Measurements from ENCODE around the gene PAK6.
A peak's percentile ranks its signal among the peaks of the same experiment; 100 is the strongest.

Gene PAK6

DNA sequence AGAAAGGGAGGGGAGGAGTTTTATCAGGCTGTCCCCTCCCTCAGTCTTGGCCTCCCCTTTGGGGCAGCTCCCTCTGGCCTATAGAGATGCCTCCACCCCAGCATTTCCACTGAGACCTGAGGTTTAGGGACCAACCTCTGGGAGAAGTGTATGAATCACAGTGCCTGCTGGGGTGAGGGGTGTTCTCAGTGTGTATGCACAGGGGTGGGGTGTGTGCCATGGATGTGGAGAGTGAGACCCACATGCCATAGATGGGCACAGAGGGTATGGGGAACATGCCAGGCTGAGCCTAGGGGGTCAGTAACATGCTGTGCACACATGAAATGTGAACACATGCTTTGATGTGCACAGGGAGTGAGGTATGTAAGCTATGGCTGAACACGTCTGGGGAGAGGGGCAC is 56.4 kb downstream of the PAK6 start:
- DNase-seq: no peak

DNA sequence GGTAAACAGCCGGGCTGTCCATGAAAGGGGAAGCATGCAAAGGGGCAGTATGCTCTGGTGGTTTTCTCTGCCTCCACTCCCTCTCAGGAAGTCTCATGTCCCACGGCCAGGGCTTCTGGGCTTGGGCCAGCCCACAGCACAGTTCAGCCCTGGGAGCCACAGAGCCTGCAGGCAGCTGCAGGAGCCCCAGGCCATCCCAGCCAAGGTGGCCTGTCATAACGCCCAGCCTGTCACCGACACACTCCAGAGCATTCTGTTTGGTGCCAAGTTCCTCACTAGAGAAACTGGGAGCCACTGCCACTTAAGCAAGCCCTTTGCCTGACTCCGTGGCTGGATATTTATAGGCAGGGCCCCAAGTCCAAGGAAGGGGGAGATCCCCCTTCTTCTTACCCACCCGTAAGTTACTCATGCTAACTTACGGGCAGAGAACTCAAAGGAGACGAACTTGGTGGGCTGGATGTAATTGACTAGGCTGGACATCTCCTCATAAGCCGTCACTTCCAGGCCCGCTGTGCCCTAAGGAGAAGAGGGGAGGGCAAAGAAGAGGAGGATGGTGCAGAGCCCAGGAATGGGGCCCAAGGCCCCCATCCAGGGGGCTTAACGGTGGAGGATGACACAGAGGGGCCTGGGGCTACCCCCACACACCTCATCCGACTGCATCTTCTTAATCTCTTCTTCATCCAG is 57.2 kb downstream of the PAK6 start:
- DNase-seq: no peak

DNA sequence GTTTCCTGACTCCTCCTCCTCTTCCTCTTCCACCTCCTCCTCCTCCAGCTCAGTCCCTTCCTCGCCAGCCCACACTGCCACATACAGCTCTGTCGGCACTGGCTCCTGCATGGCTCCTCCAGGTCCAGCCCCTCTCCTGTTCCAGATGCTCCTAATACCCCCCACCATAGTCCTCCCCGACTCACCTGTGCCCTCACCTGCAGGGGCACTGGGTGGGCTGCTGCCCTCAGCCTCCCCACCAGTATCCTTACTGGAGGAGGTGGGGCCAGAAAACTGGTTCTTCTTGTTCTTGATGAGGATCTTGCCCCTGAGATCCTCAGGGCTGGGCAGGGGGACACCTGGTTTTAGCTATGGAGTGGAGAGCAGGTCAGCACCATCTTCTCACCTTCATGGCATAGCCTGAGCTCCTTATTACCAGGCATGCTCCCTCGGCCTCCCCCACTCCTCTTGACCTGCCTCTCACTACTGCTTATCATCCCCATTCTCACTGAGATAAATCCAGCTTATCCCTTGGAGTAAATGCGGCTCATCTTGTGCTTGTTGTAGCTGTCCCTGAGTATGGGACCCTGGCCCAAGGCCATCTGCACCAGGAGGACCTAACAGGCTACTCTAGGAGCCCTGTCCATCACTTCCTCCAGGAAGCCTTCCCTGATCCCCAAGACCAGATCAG is 57.8 kb downstream of the PAK6 start:
- no peak for DNase-seq

DNA sequence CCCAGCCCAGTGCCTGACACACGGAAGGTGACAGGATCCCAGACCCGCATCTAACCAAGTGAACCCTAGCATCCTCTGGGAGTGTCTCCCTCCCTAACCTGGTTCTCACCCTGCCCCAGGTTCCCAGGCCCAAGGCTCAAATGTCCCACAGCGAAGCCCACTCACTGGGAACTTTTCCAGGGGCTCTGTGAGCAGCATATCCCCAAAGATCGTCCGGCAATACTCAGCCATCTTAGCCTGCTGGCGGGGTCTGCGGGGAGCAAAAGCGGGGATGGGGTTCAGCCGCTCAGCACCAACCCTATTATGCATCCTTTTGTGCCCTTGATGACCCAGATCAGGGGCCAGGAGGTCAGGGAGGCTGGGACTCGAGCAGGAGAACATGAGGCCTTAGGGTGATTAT is 58.5 kb downstream of the PAK6 start:
- no peak for DNase-seq

DNA sequence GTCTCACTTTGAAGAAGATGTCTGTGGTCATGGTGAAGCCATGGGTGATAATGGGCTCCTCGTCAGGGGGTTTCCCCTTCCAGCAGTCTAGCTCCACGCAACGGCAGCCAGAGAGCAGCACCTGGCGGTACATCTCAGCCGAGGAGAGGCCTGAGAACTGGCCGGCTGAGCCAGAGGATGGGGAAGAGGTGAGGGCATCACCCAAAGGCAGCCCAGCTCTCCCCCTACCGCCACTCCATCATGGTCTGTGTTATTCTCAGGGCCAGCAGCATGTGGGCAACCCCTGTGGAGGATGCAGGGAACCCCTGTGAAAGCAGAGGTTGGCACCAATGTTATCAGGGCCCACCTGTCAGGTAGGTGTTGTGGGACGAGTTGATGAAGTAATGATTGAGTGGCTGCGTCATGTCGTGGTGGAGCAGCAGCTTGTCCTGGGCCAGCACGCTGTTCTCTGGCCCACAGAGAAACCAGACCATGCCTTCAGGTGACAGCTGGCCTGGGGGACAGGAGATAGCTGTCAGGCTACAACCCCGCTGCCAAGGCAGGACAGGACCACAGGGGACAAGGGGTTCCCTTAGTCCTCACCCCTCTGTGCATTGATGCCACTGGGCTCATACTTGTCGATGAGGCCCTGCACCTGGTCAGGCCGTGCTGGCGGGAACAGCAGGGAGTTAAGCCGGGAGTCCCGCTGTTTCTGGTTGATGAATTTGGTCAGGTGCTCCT is 59.5 kb downstream of the PAK6 start:
- DNase-seq: no peak

DNA sequence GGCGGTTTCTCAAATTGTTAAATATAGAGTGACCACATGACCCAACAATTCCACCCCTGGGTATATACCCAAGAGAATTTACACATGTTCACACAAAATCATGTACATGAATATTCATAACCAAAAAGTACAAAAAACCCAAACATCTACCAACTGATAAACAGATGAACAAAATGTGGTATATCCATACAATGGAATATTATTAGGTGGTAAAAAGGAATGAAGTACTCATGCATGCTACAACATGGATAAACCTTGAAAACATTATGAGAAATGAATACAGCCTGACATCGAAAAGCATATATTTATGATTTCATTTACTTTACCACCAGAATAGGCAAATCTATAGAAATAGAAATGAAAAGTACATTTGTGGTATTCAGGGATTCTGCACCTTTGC is 61.5 kb downstream of the PAK6 start:
- no peak for DNase-seq

DNA sequence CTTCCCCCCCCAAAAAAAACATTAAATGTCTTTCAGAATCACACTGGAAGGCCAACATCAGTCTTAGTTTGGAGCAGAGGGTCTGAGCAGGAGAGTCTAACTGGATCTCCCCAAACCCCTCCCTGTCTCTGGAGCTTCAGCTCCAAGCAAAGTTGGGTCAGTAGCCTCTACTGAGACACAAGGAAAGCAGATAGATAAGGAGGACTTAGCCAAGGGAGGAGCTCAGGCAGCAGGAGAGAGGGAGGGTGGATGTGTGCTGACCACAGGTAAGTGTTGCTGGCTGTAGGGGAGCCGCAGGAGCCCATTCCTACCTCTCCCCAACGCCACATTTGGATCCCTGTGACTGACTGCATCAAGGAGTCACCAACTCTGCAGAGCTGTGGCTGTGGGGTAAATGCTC is 61.9 kb downstream of the PAK6 start:
- DNase-seq: no peak

DNA sequence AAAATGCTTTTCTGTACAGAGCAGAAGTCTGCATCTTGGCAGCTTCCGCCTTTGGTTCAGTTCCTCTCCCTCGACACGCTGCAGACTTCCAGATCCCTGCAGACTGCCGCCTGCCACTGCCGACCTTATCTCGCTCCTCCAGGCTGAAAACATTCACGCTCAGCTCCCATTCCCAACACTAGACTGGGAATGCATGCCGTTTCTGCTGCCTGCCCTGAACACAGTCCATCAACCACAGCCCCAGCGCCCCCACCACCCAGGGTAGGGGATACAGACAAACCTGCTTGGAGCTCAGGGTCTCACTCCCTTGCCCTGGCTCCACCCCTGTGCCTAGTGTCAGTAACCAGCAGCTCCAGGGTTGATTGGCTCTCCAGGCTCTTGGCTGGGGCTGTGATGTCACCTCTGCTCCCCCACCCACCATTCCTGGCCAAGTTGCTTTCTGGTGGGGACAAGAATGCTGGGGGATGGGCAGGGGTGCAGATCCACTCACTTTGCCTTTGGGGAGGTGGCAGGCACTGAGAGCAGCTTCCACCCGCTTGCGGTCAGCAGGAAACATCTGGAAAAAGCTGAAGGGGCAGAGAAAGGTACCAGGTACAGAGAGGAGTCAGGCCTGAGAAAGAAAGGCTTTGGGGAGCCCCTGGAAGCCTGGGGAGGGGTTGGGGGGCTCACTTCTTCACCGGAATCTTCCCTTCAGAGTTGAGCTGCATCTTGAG is 62.8 kb downstream of the PAK6 start:
- DNase-seq: no peak

DNA sequence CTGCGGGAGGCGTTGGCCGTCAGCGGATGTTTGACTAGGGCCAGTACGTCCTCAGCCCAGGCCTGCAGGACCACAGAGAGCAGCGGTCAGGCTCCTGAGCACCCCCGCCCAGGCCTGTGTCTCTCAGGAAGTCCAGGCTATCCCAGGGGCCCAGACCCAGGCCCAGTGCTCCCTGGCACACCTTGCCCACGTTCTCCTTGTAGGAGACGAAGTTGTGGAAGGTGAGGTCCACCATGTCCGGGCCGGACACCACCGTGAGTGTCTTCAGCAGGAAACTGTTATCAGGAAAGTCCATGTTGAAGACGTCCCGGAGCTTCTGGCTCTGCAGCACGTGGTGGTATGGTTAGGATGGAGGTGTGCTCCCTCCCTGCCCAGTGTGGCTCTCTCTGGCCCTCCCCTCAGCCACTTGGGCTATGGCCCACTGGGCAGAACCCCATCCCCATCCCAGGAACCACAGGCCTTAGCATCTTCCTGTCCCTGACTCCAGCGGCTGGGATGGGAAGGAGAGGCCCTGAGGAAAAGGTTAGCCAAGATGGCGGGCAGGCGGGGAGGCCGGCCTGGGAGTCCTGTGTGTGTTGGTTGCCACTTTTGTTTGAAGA is 63.5 kb downstream of the PAK6 start:
- no peak for DNase-seq

DNA sequence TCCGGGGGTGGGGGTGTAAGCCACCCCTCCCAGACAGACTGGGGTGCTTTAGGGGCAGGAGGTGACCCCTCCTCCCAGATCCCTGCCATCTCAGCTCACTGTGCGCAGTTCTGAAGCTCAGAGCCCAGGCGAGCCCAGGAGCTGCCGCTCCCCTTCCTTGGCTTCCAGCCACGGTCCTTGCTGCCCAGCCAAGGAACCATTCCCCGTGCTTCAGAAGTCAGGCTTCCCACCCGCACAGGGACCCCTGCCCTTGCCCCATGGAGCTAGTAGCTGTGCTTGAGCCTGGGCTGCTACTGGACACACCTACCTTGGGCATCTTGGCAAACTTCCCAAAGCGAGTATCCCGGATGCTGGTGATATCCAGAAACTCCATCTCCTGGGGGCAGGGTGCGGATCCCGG is 64.1 kb downstream of the PAK6 start:
- DNase-seq: no peak

DNA sequence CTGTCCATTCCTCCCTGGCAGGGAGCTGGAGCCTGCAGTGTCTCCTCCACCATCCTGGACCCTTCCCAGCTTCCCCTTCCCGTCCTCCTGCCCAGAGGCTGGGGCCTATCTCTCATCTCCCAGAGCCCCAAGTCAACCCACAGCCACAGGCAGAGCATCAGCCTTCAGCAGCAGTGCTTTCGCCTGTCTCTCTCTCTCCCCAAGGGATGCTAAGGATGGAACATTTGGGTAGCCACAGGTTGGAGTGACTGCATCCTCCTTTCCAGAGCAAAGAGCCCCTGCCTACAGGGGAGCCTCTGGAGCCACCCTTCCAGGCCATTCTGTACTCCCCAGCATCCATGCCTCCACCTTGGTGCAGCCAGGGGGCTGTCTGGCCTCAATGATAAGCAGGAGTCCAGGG is 64.7 kb downstream of the PAK6 start:
- no peak for DNase-seq

DNA sequence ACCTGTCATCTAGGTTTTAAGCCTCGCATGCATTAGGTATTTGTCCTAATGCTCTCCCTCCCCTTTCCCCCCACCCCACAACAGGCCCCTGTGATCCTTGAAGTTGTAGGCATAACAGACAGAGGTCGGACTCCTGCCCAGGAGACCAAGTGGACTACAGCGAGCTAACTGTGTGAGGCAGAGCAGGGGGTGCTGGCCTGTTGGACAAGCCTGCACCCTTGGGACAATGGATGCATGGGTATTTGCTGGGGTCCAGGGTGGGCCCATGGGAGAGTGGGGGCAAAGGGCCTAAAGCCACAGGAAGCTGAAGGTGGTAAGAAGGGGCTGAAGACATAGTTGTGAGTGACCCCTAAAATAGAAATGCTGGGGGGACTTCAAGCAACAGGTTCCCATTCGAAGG is 66.4 kb downstream of the PAK6 start:
- DNase-seq: no peak

DNA sequence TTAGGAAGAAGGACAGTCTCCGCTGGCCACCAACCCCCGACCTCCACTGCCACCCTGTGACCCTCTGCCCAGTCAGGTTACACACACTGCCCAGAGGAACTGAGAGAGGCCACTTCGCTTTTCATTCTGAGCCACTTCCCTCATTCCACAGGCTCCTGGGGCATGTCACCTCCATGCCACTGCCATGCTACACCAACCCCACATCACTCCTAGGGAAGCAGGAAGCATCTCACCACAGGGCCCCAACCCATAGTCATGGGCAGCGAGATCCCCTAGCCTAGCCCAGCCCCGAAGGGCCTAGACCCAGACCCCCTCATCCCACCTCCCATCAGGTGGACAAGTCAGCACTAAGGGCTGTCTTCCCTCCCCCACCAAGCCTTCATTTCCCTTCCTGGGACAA is 67.5 kb downstream of the PAK6 start:
- DNase-seq: no peak

DNA sequence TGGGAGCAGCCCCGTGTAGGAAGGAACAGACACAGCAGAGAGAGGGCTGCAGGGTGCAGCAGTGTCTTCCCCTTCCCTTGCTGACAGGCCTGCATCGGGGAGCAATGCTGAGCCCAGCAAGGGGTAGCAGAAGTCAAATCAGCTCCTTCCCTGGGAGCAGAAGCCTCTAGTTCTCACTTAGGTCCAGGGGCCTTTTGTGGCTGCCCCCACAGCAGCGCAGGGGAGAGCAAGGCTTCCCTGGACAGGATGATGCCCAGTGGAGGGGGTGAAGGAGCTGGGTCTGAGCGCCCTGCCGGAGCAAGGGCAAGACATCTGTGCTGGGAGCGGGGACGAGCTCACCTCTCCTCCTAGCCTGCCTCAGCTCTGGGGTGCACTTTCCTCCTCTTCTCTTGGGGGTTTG is 68.0 kb downstream of the PAK6 start:
- DNase-seq: no peak

DNA sequence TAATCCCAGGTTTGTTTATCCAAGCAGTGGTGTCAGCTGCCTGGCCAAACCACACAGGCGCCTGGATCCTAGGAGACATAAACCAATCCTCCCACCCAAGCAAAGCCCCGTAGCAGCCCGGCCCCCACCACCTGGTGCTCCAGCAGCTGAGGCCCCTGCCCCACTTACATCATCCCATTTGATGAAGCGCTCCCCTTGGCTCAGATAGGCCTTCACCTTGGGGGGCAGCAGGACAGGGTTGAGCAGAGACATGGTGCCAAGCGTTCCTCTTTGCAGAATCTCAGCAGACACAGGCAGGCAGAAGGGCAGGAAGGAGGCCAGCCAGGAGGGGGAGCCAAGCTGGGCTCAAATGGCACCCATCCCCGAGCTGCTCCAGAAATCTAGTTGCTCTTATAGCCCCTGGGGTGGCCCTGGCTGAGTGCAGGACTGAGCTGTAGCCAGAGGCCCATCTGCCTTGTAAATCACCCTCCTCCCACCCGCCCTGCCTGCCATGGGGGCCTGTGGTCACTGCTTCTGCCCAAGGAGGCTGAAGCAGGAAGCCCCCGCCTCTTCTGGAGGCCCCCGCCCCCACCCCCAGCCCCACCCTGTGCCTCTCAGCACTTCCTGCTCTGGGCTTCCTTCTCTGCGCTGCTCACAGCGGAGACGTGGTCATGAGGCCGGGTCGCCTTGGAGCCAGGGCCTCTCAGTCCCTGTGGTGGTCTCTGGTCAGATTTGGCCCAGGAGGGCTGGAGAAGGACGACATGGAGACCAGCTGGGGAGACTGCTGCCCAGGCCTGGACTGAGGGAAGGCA is 68.8 kb downstream of the PAK6 start, which contains the start of gene PLCB2:
Gene PLCB2 (minus strand): TSS at position 515 of the 791 bp plus-strand sequence. CDS start 263 bp downstream, at position 252.
- peak; percentile 65 for DNase-seq

DNA sequence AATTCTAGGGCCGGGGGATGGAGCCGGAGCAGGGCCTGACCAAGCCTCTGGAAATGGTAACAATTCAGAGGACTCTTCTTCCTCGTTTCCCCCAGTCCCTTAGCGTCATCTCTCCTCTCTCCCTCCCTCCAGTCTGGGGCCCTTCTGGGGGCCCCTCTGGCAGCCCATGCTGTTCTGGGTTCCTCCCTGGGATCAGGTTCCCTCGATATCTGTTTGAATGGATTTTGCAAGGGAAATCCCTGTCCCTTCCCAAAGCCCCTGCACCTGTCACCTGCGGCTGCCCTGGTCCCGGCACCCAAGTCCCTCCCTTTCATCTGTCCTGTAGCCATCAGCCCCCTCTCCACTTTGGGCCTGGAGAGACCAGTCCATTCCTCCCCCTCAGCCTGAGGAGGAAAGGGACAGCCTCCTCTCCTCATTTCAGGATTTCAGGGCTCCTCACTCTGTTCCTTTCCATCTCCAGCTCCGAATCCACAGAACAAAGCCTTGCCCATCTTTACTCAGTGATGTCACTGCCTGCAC is 70.5 kb downstream of the PAK6 start:
- no peak for DNase-seq

DNA sequence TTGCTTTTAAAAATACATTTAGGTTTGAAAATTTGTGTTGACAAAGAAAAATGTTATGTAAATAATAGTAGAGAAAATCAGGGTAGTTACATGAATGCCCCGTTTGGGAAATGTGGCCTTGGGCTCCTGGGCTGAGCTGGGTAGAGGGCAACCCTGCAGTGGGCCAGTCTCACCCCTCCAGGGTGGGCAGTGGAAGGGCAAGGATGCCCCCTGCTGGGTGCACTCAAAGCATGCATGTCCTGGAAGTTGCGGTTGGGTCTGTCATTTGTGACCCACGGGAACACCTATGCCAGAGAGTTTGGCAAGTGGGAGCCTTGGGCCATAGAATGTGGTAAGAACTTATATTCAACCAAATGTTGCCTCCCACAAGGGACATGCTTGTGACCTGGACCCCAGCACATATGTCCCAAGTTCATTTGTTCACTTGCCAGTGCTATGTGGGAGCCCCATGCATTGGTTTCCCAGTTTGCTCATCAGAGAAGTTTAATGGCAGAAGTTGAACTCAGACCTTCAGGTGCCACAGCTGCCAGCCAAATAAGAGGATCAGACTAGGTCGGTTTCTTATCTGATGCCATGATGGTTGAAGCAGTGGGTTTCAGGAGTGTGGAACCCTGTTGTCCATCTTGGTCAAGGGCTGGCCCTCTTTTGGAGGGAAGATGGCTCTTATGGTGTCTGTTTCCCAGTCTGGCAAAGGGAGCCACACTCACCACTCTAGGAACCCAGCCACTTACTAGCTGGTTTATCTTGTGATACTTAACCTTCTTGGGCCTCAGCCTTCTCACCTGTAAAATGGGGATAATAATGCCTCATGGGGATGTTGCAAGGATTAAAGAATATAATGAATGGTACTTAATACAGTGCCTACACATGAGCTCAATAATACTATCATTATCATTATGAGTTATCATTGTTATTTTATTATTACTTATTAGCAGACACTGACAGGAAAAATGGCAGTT is 71.4 kb downstream of the PAK6 start:
- peak; percentile 34 for DNase-seq

DNA sequence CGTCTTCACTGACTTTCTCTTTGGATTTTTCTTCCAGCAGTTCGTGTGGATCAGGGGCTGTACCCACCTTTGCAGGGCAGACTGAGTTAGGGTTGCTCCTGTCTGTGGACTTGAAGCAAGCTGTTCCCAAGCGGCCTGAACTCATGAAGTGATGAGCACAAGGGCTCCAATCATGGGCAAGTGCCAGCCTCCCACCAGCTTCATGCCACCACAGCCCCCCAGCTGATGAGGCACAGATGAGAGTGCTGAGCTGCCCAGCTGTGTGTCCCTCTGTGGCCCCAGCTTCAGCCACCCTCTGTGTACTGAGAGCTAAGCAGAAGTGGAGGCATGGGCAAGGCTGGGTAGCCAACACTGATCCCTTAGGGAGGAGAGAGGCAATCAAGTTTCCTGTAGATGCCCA is 72.1 kb downstream of the PAK6 start:
- DNase-seq: no peak

DNA sequence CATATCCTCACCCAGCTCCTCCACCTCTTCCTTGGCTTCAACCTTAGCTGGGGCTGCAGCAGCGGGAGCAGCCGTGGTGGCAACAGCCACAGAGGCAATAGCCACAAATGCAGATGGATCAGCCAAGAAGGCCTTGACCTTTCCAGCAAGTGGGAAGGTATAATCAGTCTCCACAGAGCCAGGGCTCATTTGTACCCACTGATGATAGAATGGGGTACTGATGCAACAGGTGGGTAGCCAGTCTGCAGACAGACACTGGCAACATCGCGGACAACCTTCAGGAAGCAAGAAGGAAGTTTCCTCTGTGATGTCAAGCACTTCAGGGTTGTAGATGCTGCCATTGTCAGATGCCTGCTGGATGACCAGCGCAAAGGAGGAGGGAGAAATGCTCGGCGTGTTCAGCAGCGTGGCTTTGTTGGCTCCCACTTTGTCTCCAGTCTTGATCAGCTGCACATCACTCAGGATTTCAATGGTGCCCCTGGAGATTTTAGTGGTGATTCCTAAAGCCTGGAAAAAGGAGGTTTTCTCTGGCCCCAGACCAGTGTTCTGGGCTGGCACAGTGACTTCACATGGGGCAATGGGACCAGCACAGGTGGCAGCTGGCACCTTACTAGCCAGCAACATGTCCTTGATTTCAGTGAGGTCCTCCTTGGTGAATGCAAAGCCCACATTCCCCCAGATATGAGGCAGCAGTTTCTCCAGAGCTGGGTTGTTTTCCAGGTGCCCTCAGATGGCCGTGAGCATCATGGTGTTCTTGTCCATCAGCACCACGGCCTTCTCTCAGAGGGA is 73.7 kb downstream of the PAK6 start:
- no peak for DNase-seq

All from KG1 (cell line).